HepG2 (cell line): ENCODE data around the gene ORC6. TPM values are rescaled to one million over a fixed set of nuclear protein-coding genes. Genes with fewer than 3 reads are reported as not detected.
A peak's percentile ranks its signal among the peaks of the same experiment; 100 is the strongest.

Experiments
- CEBPG ChIP-seq: IDR thresholded peaks from 2 replicates; pipeline ENCODE4 v1.6.1; 2016
- FOSL1 ChIP-seq: sonication (generic); formaldehyde crosslinking; IDR thresholded peaks from 2 replicates; pipeline ENCODE4 v1.9.0; 2021; ENCODE audit warnings: missing genetic modification reagents, borderline replicate concordance
- KDM2A ChIP-seq: sonication (generic); formaldehyde crosslinking; IDR thresholded peaks from 2 replicates; pipeline ENCODE4 v1.4.0; 2020; ENCODE audit warnings: low read depth, missing genetic modification reagents, borderline replicate concordance
- NFKB2 ChIP-seq: sonication (generic); formaldehyde crosslinking; IDR thresholded peaks from 2 replicates; pipeline ENCODE4 v1.4.0; 2020; ENCODE audit warnings: missing genetic modification reagents, borderline replicate concordance
- PHB2 ChIP-seq: fragments of 450-650 bp; IDR thresholded peaks from 2 replicates; pipeline ENCODE4 v1.6.1; 2018; ENCODE audit not compliant: partially characterized antibody
- POLR2AphosphoS2 ChIP-seq: IDR thresholded peaks from 2 replicates; pipeline ENCODE4 v1.6.1; 2011; ENCODE audit warnings: low read depth, low read length, improper control_type of control experiment
- POLR2G ChIP-seq: fragments of 200-400 bp; formaldehyde crosslinking; IDR thresholded peaks from 2 replicates; pipeline ENCODE4 v1.6.1; 2018; ENCODE audit warnings: mild to moderate bottlenecking, low read depth, low read length, moderate library complexity
- PTBP1 ChIP-seq: fragments of 200-400 bp; formaldehyde crosslinking; IDR thresholded peaks from 2 replicates; pipeline ENCODE4 v1.6.1; 2018; ENCODE audit warnings: low read length, low read depth; ENCODE audit not compliant: poor library complexity, severe bottlenecking
- SIX1 ChIP-seq: sonication (generic); formaldehyde crosslinking; IDR thresholded peaks from 2 replicates; pipeline ENCODE4 v1.4.0; 2020; ENCODE audit warnings: missing genetic modification reagents, borderline replicate concordance
- TEAD3 ChIP-seq: optimal IDR thresholded peaks from 2 replicates; pipeline ENCODE3; 2016; ENCODE audit warnings: borderline replicate concordance
- ZNF557 ChIP-seq: sonication (generic); formaldehyde crosslinking; IDR thresholded peaks from 2 replicates; pipeline ENCODE4 v1.4.0; 2020; ENCODE audit warnings: missing genetic modification reagents
- ZNF768 ChIP-seq: sonication (generic); formaldehyde crosslinking; IDR thresholded peaks from 2 replicates; pipeline ENCODE4 v1.4.0; 2020; ENCODE audit warnings: missing genetic modification reagents
- polyA plus RNA-seq, 8 experiments: library from polyadenylated mRNA; depleted of rRNA in 3 of 8; stranded (reverse) in 7 of 8; unstranded in 1 of 8; fragments of >200 nt; fragmentation: Illumina TruSeq in 4 of 8; extraction: Trizol in 4 of 8; gene quantifications; 2 replicates each; pipeline versions ENCODE4 v1.2.1 to v1.2.3, GENCODE V29; 2011 to 2016; ENCODE audit warnings: low read depth in 4 of 8, missing spikeins in 1 of 8, mixed read lengths in 1 of 8; ENCODE audit not compliant: insufficient read depth in 1 of 8
- total RNA-seq, 5 experiments: library from RNA; depleted of rRNA; stranded (reverse); fragments of >200 nt; fragmentation: Illumina TruSeq; extraction: Trizol; gene quantifications; 2 replicates each; pipeline ENCODE4 v1.2.3, GENCODE V29; 2016; ENCODE audit warnings: low read depth in 1 of 5
- TF ChIP-seq, protein P1 (sequence below): IDR thresholded peaks from 2 replicates; pipeline ENCODE4 v1.6.1; 2016; ENCODE audit warnings: low read depth
- TF ChIP-seq, protein P2 (sequence below): sonication (generic); formaldehyde crosslinking; IDR thresholded peaks from 2 replicates; pipeline ENCODE4 v1.5.0; 2020; ENCODE audit warnings: mild to moderate bottlenecking, missing genetic modification reagents, borderline replicate concordance
- TF ChIP-seq, protein P3 (sequence below): sonication (generic); formaldehyde crosslinking; IDR thresholded peaks from 2 replicates; pipeline ENCODE4 v1.8.0; 2022; ENCODE audit warnings: mild to moderate bottlenecking, missing genetic modification reagents; ENCODE audit not compliant: insufficient replicate concordance
- TF ChIP-seq, protein P4 (sequence below): sonication (generic); formaldehyde crosslinking; IDR thresholded peaks from 2 replicates; pipeline ENCODE4 v1.8.0; 2022; ENCODE audit warnings: missing genetic modification reagents, mild to moderate bottlenecking, moderate library complexity, borderline replicate concordance

The ORC6 gene
- total and polyA plus RNA-seq, 2 of the 13 experiments (the other 11 are each of a cell fraction or from before 2014, with no cell fraction given): 34.2 to 69.8 TPM

DNA sequence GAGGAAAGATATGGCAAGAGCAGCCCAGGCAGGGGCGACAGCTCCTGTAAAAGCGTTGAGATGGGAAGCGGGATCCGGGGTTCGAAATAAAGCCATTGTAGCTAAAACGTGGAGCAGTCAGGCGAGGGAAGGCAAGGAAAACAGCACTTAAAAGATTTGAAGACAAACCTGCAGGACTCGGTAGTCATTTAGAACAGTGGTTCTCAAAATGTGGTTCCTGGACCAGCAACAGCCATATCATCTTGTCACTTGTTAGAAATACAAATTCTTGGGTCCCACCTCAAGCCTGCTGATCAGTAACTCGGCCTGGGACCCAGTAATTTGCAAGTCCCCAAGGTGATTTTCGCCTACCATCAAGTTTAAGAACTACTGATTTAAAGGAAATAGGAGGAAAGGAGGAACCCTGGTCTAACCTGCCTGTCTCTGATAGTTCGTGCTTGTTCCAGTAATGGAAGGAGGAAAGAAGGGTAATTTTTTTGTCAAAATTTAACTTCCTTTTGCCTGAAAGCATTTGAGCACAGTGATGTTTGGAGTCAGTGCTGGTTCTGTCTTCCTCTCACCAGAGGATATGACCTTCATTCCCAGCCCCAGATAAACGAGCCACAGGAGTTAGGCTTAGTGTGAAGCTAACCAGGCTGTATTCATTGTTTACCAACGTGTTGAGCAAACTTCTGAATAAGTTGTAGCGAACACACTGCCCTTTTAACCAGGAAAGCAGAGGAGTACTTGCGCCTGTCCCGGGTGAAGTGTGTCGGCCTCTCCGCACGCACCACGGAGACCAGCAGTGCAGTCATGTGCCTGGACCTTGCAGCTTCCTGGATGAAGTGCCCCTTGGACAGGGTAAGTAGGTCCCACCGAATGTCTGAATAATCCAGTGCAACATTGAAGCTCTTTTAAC is 1.1 kb downstream of the ORC6 start (continued):
- TF ChIP-seq, protein P1, sequence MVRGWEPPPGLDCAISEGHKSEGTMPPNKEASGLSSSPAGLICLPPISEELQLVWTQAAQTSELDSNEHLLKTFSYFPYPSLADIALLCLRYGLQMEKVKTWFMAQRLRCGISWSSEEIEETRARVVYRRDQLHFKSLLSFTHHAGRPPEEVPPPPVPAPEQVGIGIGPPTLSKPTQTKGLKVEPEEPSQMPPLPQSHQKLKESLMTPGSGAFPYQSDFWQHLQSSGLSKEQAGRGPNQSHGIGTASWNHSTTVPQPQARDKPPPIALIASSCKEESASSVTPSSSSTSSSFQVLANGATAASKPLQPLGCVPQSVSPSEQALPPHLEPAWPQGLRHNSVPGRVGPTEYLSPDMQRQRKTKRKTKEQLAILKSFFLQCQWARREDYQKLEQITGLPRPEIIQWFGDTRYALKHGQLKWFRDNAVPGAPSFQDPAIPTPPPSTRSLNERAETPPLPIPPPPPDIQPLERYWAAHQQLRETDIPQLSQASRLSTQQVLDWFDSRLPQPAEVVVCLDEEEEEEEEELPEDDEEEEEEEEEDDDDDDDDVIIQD (CRISPR knock-in tag): peak; percentile 37; the same call in 1 of the 2 replicates
- TF ChIP-seq POLR2AphosphoS2: no peak
- TF ChIP-seq FOSL1 (CRISPR knock-in tag): no peak
- peak; percentile 73 for TF ChIP-seq CEBPG (CRISPR knock-in tag)
- peak; percentile 42 for TF ChIP-seq TEAD3 (CRISPR knock-in tag)
- TF ChIP-seq ZNF557: 0 out of 2 replicates have a peak, but pooled peaks have one; percentile 21
- TF ChIP-seq, protein P2, sequence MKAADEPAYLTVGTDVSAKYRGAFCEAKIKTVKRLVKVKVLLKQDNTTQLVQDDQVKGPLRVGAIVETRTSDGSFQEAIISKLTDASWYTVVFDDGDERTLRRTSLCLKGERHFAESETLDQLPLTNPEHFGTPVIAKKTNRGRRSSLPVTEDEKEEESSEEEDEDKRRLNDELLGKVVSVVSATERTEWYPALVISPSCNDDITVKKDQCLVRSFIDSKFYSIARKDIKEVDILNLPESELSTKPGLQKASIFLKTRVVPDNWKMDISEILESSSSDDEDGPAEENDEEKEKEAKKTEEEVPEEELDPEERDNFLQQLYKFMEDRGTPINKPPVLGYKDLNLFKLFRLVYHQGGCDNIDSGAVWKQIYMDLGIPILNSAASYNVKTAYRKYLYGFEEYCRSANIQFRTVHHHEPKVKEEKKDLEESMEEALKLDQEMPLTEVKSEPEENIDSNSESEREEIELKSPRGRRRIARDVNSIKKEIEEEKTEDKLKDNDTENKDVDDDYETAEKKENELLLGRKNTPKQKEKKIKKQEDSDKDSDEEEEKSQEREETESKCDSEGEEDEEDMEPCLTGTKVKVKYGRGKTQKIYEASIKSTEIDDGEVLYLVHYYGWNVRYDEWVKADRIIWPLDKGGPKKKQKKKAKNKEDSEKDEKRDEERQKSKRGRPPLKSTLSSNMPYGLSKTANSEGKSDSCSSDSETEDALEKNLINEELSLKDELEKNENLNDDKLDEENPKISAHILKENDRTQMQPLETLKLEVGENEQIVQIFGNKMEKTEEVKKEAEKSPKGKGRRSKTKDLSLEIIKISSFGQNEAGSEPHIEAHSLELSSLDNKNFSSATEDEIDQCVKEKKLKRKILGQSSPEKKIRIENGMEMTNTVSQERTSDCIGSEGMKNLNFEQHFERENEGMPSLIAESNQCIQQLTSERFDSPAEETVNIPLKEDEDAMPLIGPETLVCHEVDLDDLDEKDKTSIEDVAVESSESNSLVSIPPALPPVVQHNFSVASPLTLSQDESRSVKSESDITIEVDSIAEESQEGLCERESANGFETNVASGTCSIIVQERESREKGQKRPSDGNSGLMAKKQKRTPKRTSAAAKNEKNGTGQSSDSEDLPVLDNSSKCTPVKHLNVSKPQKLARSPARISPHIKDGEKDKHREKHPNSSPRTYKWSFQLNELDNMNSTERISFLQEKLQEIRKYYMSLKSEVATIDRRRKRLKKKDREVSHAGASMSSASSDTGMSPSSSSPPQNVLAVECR (CRISPR knock-in tag): peak; percentile 42; the same call in 1 of the 2 replicates
- peak; percentile 64 for TF ChIP-seq POLR2G
- 0 out of 2 replicates have a peak, but pooled peaks have one; percentile 33 for TF ChIP-seq ZNF768 (CRISPR knock-in tag)
- peak; percentile 57; the same call in 1 of the 2 replicates for TF ChIP-seq KDM2A (CRISPR knock-in tag)
- TF ChIP-seq, protein P3, sequence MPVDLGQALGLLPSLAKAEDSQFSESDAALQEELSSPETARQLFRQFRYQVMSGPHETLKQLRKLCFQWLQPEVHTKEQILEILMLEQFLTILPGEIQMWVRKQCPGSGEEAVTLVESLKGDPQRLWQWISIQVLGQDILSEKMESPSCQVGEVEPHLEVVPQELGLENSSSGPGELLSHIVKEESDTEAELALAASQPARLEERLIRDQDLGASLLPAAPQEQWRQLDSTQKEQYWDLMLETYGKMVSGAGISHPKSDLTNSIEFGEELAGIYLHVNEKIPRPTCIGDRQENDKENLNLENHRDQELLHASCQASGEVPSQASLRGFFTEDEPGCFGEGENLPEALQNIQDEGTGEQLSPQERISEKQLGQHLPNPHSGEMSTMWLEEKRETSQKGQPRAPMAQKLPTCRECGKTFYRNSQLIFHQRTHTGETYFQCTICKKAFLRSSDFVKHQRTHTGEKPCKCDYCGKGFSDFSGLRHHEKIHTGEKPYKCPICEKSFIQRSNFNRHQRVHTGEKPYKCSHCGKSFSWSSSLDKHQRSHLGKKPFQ (CRISPR knock-in tag): no peak
- TF ChIP-seq PHB2: no peak
- TF ChIP-seq NFKB2 (CRISPR knock-in tag): peak; percentile 33; the same call in 1 of the 2 replicates
- peak; percentile 1 for TF ChIP-seq PTBP1
- TF ChIP-seq SIX1 (CRISPR knock-in tag): no peak
- TF ChIP-seq, protein P4, sequence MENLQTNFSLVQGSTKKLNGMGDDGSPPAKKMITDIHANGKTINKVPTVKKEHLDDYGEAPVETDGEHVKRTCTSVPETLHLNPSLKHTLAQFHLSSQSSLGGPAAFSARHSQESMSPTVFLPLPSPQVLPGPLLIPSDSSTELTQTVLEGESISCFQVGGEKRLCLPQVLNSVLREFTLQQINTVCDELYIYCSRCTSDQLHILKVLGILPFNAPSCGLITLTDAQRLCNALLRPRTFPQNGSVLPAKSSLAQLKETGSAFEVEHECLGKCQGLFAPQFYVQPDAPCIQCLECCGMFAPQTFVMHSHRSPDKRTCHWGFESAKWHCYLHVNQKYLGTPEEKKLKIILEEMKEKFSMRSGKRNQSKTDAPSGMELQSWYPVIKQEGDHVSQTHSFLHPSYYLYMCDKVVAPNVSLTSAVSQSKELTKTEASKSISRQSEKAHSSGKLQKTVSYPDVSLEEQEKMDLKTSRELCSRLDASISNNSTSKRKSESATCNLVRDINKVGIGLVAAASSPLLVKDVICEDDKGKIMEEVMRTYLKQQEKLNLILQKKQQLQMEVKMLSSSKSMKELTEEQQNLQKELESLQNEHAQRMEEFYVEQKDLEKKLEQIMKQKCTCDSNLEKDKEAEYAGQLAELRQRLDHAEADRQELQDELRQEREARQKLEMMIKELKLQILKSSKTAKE (CRISPR knock-in tag): no peak
